Measurements from ENCODE around the gene PI4K2A. TPM values are rescaled to one million over a fixed set of nuclear protein-coding genes. Genes with fewer than 3 reads are reported as not detected.
"Not testable (repeated sequence)": the region's sequence is repeated elsewhere in the genome, so short reads cannot be mapped to it uniquely, and the experiment has no call there.

The PI4K2A gene
- total RNA-seq, 1 donor from 2014 or later = 12.4 TPM

GRCh38 chr10:97679594-97679993, 39.1 kb downstream of the PI4K2A start:
- H3K4me1 ChIP-seq = peaks cover 26% of the 10 kb centered on the region
- H3K27me3 ChIP-seq (ENCODE audit: low read depth) = no peaks in the 10 kb centered on the region
- intact Hi-C loops (cut with micrococcal nuclease) = no loop called here
- TF ChIP-seq CTCF (IDR thresholded peaks at IDR 0.05; ENCODE audit: borderline replicate concordance) = no peak
- no peaks in the 10 kb centered on the region for H3K9me3 ChIP-seq (replicated peaks)
- no peak for DNase-seq
- no peak overlapping the region for H3K4me3 ChIP-seq
- H3K27ac ChIP-seq (replicated peaks) = no peak overlapping the region
- H3K36me3 ChIP-seq = peaks cover 40% of the 10 kb centered on the region

GRCh38 chr10:97682042-97682441, 41.6 kb downstream of the PI4K2A start:
- DNase-seq = no peak
- Histone ChIP-seq H3K27ac (replicated peaks) (no peak overlapping the region), H3K9me3 (replicated peaks) (no peaks in the 10 kb centered on the region), H3K4me1 (peaks cover 49% of the 10 kb centered on the region), H3K4me3 (no peak overlapping the region), H3K27me3 (ENCODE audit: low read depth) (no peaks in the 10 kb centered on the region), H3K36me3 (peaks cover 19% of the 10 kb centered on the region)
- no peak for TF ChIP-seq CTCF (IDR thresholded peaks at IDR 0.05; ENCODE audit: borderline replicate concordance)
- intact Hi-C loops (cut with micrococcal nuclease) = loop anchor here (10.0 kb wide), 1 partner anchor 53 kb away; the partner anchor contains the start of gene ZFYVE27

GRCh38 chr10:97683556-97684367, 43.3 kb downstream of the PI4K2A start:
- Histone ChIP-seq H3K27me3 (ENCODE audit: low read depth) (no peaks in the 10 kb centered on the region), H3K4me1 (peaks cover 63% of the 10 kb centered on the region), H3K36me3 (peaks cover 5% of the 10 kb centered on the region), H3K9me3 (replicated peaks) (no peaks in the 10 kb centered on the region), H3K4me3 (peak overlapping the region; percentile 4), H3K27ac (replicated peaks) (peak overlapping the region; percentile 91)
- DNase-seq = no peak
- TF ChIP-seq CTCF (IDR thresholded peaks at IDR 0.05; ENCODE audit: borderline replicate concordance) = no peak
- intact Hi-C loops (cut with micrococcal nuclease) = loop anchor here (10.0 kb wide), 1 partner anchor 51 kb away; the partner anchor contains the start of gene ZFYVE27

GRCh38 chr10:97684368-97684713, 43.9 kb downstream of the PI4K2A start:
- peak overlapping the region; percentile 91 for H3K27ac ChIP-seq (replicated peaks)
- not testable (repeated sequence) for H3K27me3 ChIP-seq (ENCODE audit: low read depth)

DNA sequence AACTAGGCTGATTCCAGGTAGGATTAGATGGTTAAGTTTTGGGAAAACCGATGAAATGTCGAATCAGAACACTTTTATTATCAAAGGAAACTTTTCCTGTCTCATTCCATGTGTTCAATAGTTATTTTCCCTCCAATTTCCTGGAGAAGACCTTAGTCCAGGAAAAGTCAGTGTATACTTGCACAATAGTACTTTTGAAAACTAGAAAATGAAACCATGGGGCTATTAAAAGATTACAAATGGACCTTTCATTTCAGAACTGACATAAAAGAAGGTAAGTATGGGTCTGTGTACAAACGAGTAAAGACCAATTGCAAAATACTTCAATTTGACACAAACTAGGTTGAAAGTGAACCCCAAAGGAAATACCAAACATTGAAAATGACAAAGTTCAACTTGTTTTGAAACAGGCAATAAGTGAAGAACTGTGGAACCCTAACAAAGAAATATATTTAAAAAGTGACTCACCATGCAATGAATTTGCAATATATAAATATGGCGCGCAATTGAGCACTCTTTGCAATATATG, 44.5 kb downstream of the PI4K2A start:
- H3K27me3 ChIP-seq (ENCODE audit: low read depth) = no peaks in the 10 kb centered on the region
- H3K4me3 ChIP-seq = peak overlapping the region; percentile 87
- intact Hi-C loops (cut with micrococcal nuclease) = loop anchor here (10.0 kb wide), 1 partner anchor 50 kb away; the partner anchor contains the start of gene ZFYVE27
- no peaks in the 10 kb centered on the region for H3K9me3 ChIP-seq (replicated peaks)
- DNase-seq = no peak
- H3K27ac ChIP-seq (replicated peaks) = peak overlapping the region; percentile 91
- no peak for TF ChIP-seq CTCF (IDR thresholded peaks at IDR 0.05; ENCODE audit: borderline replicate concordance)
- H3K4me1 ChIP-seq = peaks cover 63% of the 10 kb centered on the region
- no peaks in the 10 kb centered on the region for H3K36me3 ChIP-seq

More at GRCh38 chr10:97684368-97684713, 43.9 kb downstream of the PI4K2A start:
- H3K4me3 ChIP-seq = peak overlapping the region; percentile 4
- not testable (repeated sequence) for H3K36me3 ChIP-seq; H3K9me3 ChIP-seq (replicated peaks); DNase-seq
- intact Hi-C loops (cut with micrococcal nuclease) = loop anchor here (10.0 kb wide), 1 partner anchor 50 kb away; the partner anchor contains the start of gene ZFYVE27
- H3K4me1 ChIP-seq = peaks cover 63% of the 10 kb centered on the region

All from left ventricle myocardium inferior (tissue), 1 donor.